H9 (cell line): ENCODE results near the gene ECHDC3. TPM values are rescaled to one million over a fixed set of nuclear protein-coding genes. Genes with fewer than 3 reads are reported as not detected.
A peak's percentile ranks its signal among the peaks of the same experiment; 100 is the strongest.

ENCODE experiments used
- DNase-seq: peaks from one replicate; pipeline ENCODE4 v3.0.0-alpha.2; 2017
- H2AFZ ChIP-seq: one replicate; pipeline ENCODE4 v1.6.1; 2013; ENCODE audit warnings: mild to moderate bottlenecking, low read length, control low read depth, moderate library complexity
- H2AK5ac ChIP-seq: 2 replicates; pipeline ENCODE4 v1.6.1; 2013; ENCODE audit warnings: low read length, control low read depth, mixed read lengths; ENCODE audit not compliant: insufficient read length
- H2BK120ac ChIP-seq: one replicate; pipeline ENCODE4 v1.6.1; 2013; ENCODE audit warnings: low read depth, mild to moderate bottlenecking, low read length, control low read depth, inconsistent platforms; ENCODE audit not compliant: poor library complexity, severe bottlenecking
- H2BK12ac ChIP-seq: 2 replicates; pipeline ENCODE4 v1.6.1; 2013; ENCODE audit warnings: low read length, control low read depth, mixed read lengths, low read depth; ENCODE audit not compliant: insufficient read length
- H2BK15ac ChIP-seq: 2 replicates; pipeline ENCODE4 v1.6.1; 2013; ENCODE audit warnings: low read depth, low read length, control low read depth
- H2BK20ac ChIP-seq: one replicate; pipeline ENCODE4 v1.6.1; 2013; ENCODE audit warnings: low read depth, mild to moderate bottlenecking, low read length, control low read depth, inconsistent platforms; ENCODE audit not compliant: poor library complexity, severe bottlenecking
- H2BK5ac ChIP-seq: 2 replicates; pipeline ENCODE4 v1.6.1; 2013; ENCODE audit warnings: low read length, control low read depth, mixed read lengths; ENCODE audit not compliant: insufficient read length
- H3K14ac ChIP-seq: 2 replicates; pipeline ENCODE4 v1.6.1; 2013; ENCODE audit warnings: low read length, control low read depth; ENCODE audit not compliant: insufficient read depth
- H3K18ac ChIP-seq: 2 replicates; pipeline ENCODE4 v1.6.1; 2013; ENCODE audit warnings: low read depth, mild to moderate bottlenecking, mixed read lengths, low read length, control low read depth; ENCODE audit not compliant: insufficient read length
- H3K23ac ChIP-seq: 2 replicates; pipeline ENCODE4 v1.6.1; 2013; ENCODE audit warnings: low read length, control low read depth, mixed read lengths, low read depth; ENCODE audit not compliant: insufficient read length
- H3K23me2 ChIP-seq: 2 replicates; pipeline ENCODE4 v1.6.1; 2013; ENCODE audit warnings: low read depth, mild to moderate bottlenecking, mixed read lengths, low read length, control low read depth; ENCODE audit not compliant: insufficient read length, poor library complexity, severe bottlenecking
- H3K27ac ChIP-seq: 2 replicates; pipeline ENCODE4 v1.5.1; 2013; ENCODE audit warnings: low read length, control low read depth, mixed read lengths, low read depth; ENCODE audit not compliant: insufficient read length
- H3K27me3 ChIP-seq: 2 replicates; pipeline ENCODE4 v1.6.1; 2013; ENCODE audit warnings: low read length, control low read depth, inconsistent platforms; ENCODE audit not compliant: insufficient read depth
- H3K4ac ChIP-seq: 2 replicates; pipeline ENCODE4 v1.6.1; 2013; ENCODE audit warnings: low read depth, mild to moderate bottlenecking, control low read depth, inconsistent platforms, low read length, moderate library complexity
- H3K4me1 ChIP-seq: 2 replicates; pipeline ENCODE4 v1.6.1; 2013; ENCODE audit warnings: low read length, control low read depth, inconsistent platforms; ENCODE audit not compliant: insufficient read depth
- H3K4me2 ChIP-seq: 2 replicates; pipeline ENCODE4 v1.6.1; 2013; ENCODE audit warnings: low read length, control low read depth, mixed read lengths; ENCODE audit not compliant: insufficient read length, insufficient read depth
- H3K56ac ChIP-seq: 2 replicates; pipeline ENCODE4 v1.6.1; 2013; ENCODE audit warnings: low read depth, mild to moderate bottlenecking, mixed read lengths, low read length, control low read depth; ENCODE audit not compliant: insufficient read length
- H3K79me1 ChIP-seq: 2 replicates; pipeline ENCODE4 v1.6.1; 2013; ENCODE audit warnings: low read depth, mild to moderate bottlenecking, moderate library complexity, low read length, control low read depth, inconsistent platforms; ENCODE audit not compliant: insufficient read depth, poor library complexity, severe bottlenecking
- H3K79me2 ChIP-seq: 2 replicates; pipeline ENCODE4 v1.6.1; 2013; ENCODE audit warnings: low read length, control low read depth, inconsistent platforms; ENCODE audit not compliant: insufficient read depth
- H3K9ac ChIP-seq: 2 replicates; pipeline ENCODE4 v1.6.1; 2013; ENCODE audit warnings: low read length, control low read depth, mixed read lengths; ENCODE audit not compliant: insufficient read length; ENCODE audit errors: extremely low read depth
- H3K9me3 ChIP-seq: one replicate; pipeline ENCODE4 v1.6.1; 2013; ENCODE audit warnings: low read depth, low read length, inconsistent platforms; ENCODE audit not compliant: control insufficient read depth
- H3T11ph ChIP-seq: one replicate; pipeline ENCODE4 v1.6.1; 2013; ENCODE audit warnings: mild to moderate bottlenecking, low read length, control low read depth, inconsistent platforms
- H4K20me1 ChIP-seq: one replicate; pipeline ENCODE4 v1.6.1; 2013; ENCODE audit not compliant: control insufficient read depth, insufficient read length, insufficient read depth
- H4K5ac ChIP-seq: 2 replicates; pipeline ENCODE4 v1.6.1; 2013; ENCODE audit warnings: low read depth, mild to moderate bottlenecking, mixed read lengths, low read length, control low read depth; ENCODE audit not compliant: insufficient read length
- H4K8ac ChIP-seq: replicated peaks from 2 replicates; pipeline ENCODE4 v1.6.1; 2013; ENCODE audit warnings: low read length, control low read depth, mixed read lengths, low read depth; ENCODE audit not compliant: insufficient read length
- H4K91ac ChIP-seq: 2 replicates; pipeline ENCODE4 v1.6.1; 2013; ENCODE audit warnings: low read depth, mild to moderate bottlenecking, moderate library complexity, mixed read lengths, low read length, control low read depth; ENCODE audit not compliant: insufficient read length
- H3K27ac Mint-ChIP-seq, 3 experiments: 2 replicates in 2 of 3; 3 replicates in 1 of 3; pipeline ENCODE4 v1.8.0; 2020 to 2021; ENCODE audit warnings: mixed read lengths in 3 of 3, mild to moderate bottlenecking in 1 of 3, moderate library complexity in 1 of 3
- H3K27me3 Mint-ChIP-seq: 2 replicates; pipeline ENCODE4 v1.8.0; 2021; ENCODE audit warnings: low read depth, mild to moderate bottlenecking, moderate library complexity, mixed read lengths
- H3K36me3 Mint-ChIP-seq, 3 experiments: 2 replicates in 2 of 3; 3 replicates in 1 of 3; pipeline ENCODE4 v1.8.0; 2020 to 2021; ENCODE audit warnings: low read depth in 3 of 3, mixed read lengths in 3 of 3; ENCODE audit not compliant: insufficient read depth in 1 of 3
- H3K4me1 Mint-ChIP-seq, 2 experiments: 2 replicates each; pipeline ENCODE4 v1.8.0; 2020; ENCODE audit warnings: mixed read lengths in 2 of 2
- H3K4me3 Mint-ChIP-seq, 2 experiments: 2 replicates in 1 of 2; 3 replicates in 1 of 2; pipeline ENCODE4 v1.8.0; 2020 to 2021; ENCODE audit warnings: mild to moderate bottlenecking in 2 of 2, mixed read lengths in 2 of 2, moderate library complexity in 1 of 2
- H3K9me3 Mint-ChIP-seq, 2 experiments: 2 replicates in 1 of 2; 3 replicates in 1 of 2; pipeline ENCODE4 v1.8.0; 2020; ENCODE audit warnings: mild to moderate bottlenecking in 2 of 2, mixed read lengths in 2 of 2, moderate library complexity in 1 of 2
- CTCF ChIP-seq: fragments of 200-600 bp; sonication (generic); conservative IDR thresholded peaks from 3 replicates; pipeline ENCODE4 v1.8.0; 2021; ENCODE audit warnings: antibody characterized with exemption, mild to moderate bottlenecking
- WGBS: extraction: QIAGEN DNeasy Blood & Tissue Kit; methylation state at CpG from one replicate; pipeline ENCODE4 v1.1.7; 2013; ENCODE audit warnings: missing lambda C conversion rate, low lambda C conversion rate, mixed read lengths; ENCODE audit not compliant: insufficient read length; ENCODE audit errors: extremely low coverage; 5-methylcytosine and 5-hydroxymethylcytosine counted together
- total RNA-seq: library from RNA; stranded (reverse); gene quantifications from 2 replicates; pipeline ENCODE4 v1.2.1, GENCODE V29; 2021

The ECHDC3 gene
- total RNA-seq, 1 experiment from 2014 or later, result 9.3 TPM

- H3K36me3 Mint-ChIP-seq, result no peaks in the 10 kb centered on the region
- Histone ChIP-seq H3K4me1 (no peaks in the 10 kb centered on the region), H2BK20ac (no peak overlapping the region), H4K8ac (no peak overlapping the region), H3K23me2 (no peaks in the 10 kb centered on the region), H2BK5ac (no peak overlapping the region), H2BK120ac (no peak overlapping the region), H2BK12ac (no peak overlapping the region), H4K91ac (no peak overlapping the region), H3K4me2 (no peak overlapping the region), H4K5ac (no peak overlapping the region), H3T11ph (no peak overlapping the region), H3K27ac (no peak overlapping the region), H3K27me3 (no peaks in the 10 kb centered on the region), H3K14ac (no peak overlapping the region), H3K18ac (no peak overlapping the region), H2BK15ac (no peak overlapping the region), H3K23ac (no peak overlapping the region), H3K4ac (no peak overlapping the region), H2AFZ (no peak overlapping the region), H3K9ac (no peak overlapping the region), H4K20me1 (no peaks in the 10 kb centered on the region), H2AK5ac (no peak overlapping the region), H3K9me3 (no peaks in the 10 kb centered on the region), H3K79me1 (no peaks in the 10 kb centered on the region), H3K79me2 (no peaks in the 10 kb centered on the region), H3K56ac (no peak overlapping the region)
- H3K9me3 Mint-ChIP-seq, result no peaks in the 10 kb centered on the region
- H3K4me3 Mint-ChIP-seq, result no peak overlapping the region
- DNase-seq, result no peak
- peaks cover under 1% of the 10 kb centered on the region for H3K27me3 Mint-ChIP-seq
- no CpG with 5 or more reads among the region's 6 CpGs for WGBS
- peak overlapping the region in 1 of 3 experiments; percentile 83; a peak in 1 of 7 replicates for H3K27ac Mint-ChIP-seq
- TF ChIP-seq CTCF, result no peak
- peaks cover 13 to 21% of the 10 kb centered on the region in 2 experiments for H3K4me1 Mint-ChIP-seq
These were observed 68.8 kb downstream of the ECHDC3 start for GRCh38 chr10:11810973-11811372.
